Breast epithelium (tissue), 4 donors: Measurements from ENCODE around the gene GPR15LG. TPM values are rescaled to one million over a fixed set of nuclear protein-coding genes. Genes with fewer than 3 reads are reported as not detected.

ENCODE experiments used
- DNase-seq, 2 donors: peaks; one replicate each; pipeline ENCODE4 v3.0.0-alpha.2; 2019; ENCODE audit warnings: low spot score in 2 of 2
- H3K27ac ChIP-seq, 2 donors: fragments of 200-600 bp; sonication (generic) in 1 of 2; one replicate each; pipeline ENCODE4 v1.5.1; 2016 to 2019; ENCODE audit warnings: mild to moderate bottlenecking in 1 of 2
- H3K27me3 ChIP-seq, 2 donors: fragments of 200-600 bp; sonication (generic) in 1 of 2; one replicate each; pipeline versions ENCODE4 v1.5.1 to v1.6.0; 2017 to 2019; ENCODE audit warnings: control low read depth in 1 of 2, mild to moderate bottlenecking in 1 of 2
- H3K36me3 ChIP-seq: fragments of 200-600 bp; one replicate; pipeline ENCODE4 v1.5.1; 2019
- H3K4me1 ChIP-seq, 2 donors: fragments of 200-600 bp; sonication (generic); one replicate each; pipeline ENCODE4 v1.5.1; 2016 to 2019; ENCODE audit warnings: control low read depth in 1 of 2
- H3K4me3 ChIP-seq, 3 donors: fragments of 200-600 bp; sonication (generic); 1 replicate in 2 of 3; 2 replicates in 1 of 3; pipeline ENCODE4 v1.5.1; 2016 to 2019; ENCODE audit warnings: mild to moderate bottlenecking in 3 of 3, moderate library complexity in 2 of 3
- H3K9me3 ChIP-seq, 2 donors: fragments of 200-600 bp; sonication (generic) in 1 of 2; one replicate each; pipeline ENCODE4 v1.5.1; 2016 to 2019; ENCODE audit warnings: control low read depth in 1 of 2
- POLR2A ChIP-seq: fragments of 450-650 bp; IDR thresholded peaks from one replicate; pipeline ENCODE4 v1.6.1; 2016; ENCODE audit warnings: antibody characterized with exemption, mild to moderate bottlenecking, moderate library complexity
- POLR2AphosphoS5 ChIP-seq, 3 donors: sonication (generic); formaldehyde crosslinking; IDR thresholded peaks; one replicate each; pipeline ENCODE4 v1.6.1; 2017; ENCODE audit warnings: antibody characterized with exemption in 3 of 3
- intact Hi-C: fragments of 100-400 bp; cut with DNase I; formaldehyde crosslinking; loops from one replicate; pipeline ENCODE4 v1.15.1; 2023; ENCODE audit warnings: low total_unique reads
- total RNA-seq, 3 donors: library from RNA; depleted of rRNA; stranded (reverse); fragments of >200 nt; gene quantifications; one replicate each; pipeline ENCODE4 v1.1.0, GENCODE V29; 2016
- TF ChIP-seq, protein P1 (sequence below), 3 donors: fragments of 450-650 bp; IDR thresholded peaks; one replicate each; pipeline ENCODE4 v1.5.1; 2016 to 2017; ENCODE audit warnings: antibody characterized with exemption in 3 of 3, mild to moderate bottlenecking in 3 of 3, moderate library complexity in 3 of 3

GPR15LG gene
- total RNA-seq, 3 donors from 2014 or later, result 1.3 TPM; not detected in 2

- Histone ChIP-seq H3K27me3 (no peaks in the 10 kb centered on the region), H3K27ac (no peak overlapping the region), H3K4me3 (no peak overlapping the region), H3K9me3 (no peaks in the 10 kb centered on the region), H3K36me3 (peaks cover 19% of the 10 kb centered on the region), H3K4me1 (no peaks in the 10 kb centered on the region)
- DNase-seq, result no peak
- intact Hi-C loops, result no loop called here
- TF ChIP-seq POLR2AphosphoS5 (IDR thresholded peaks at IDR 0.05), result no peak
- TF ChIP-seq, protein P1, sequence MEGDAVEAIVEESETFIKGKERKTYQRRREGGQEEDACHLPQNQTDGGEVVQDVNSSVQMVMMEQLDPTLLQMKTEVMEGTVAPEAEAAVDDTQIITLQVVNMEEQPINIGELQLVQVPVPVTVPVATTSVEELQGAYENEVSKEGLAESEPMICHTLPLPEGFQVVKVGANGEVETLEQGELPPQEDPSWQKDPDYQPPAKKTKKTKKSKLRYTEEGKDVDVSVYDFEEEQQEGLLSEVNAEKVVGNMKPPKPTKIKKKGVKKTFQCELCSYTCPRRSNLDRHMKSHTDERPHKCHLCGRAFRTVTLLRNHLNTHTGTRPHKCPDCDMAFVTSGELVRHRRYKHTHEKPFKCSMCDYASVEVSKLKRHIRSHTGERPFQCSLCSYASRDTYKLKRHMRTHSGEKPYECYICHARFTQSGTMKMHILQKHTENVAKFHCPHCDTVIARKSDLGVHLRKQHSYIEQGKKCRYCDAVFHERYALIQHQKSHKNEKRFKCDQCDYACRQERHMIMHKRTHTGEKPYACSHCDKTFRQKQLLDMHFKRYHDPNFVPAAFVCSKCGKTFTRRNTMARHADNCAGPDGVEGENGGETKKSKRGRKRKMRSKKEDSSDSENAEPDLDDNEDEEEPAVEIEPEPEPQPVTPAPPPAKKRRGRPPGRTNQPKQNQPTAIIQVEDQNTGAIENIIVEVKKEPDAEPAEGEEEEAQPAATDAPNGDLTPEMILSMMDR (IDR thresholded peaks at IDR 0.05), result no peak
- TF ChIP-seq POLR2A, result no peak
Observed at GRCh38 chr10:84152769-84153168, 20.8 kb upstream of the GPR15LG start.

DNA sequence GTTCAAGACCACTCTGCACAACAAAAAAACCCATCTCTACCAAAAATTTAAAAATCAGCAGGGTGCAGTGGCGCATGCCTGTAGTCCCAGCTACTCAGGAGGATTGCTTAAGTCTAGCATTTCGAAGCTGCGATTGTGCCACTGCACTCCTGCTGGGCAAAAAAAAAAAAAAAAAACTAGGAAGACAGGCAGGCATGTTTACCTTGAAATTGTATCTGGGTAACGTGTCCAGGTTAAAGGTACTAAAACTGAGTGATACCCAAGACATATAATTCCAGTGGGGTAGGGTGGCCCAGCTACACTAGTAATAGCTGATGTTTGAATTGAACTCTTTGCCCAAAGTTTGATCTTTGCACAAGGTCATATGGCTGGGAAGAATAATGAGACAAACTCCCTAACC, 18.1 kb upstream of the GPR15LG start:
- Histone ChIP-seq H3K36me3 (peaks cover 13% of the 10 kb centered on the region), H3K4me3 (no peak overlapping the region), H3K27ac (no peak overlapping the region), H3K4me1 (no peaks in the 10 kb centered on the region), H3K9me3 (no peaks in the 10 kb centered on the region), H3K27me3 (no peaks in the 10 kb centered on the region)
- TF ChIP-seq POLR2A, result no peak
- TF ChIP-seq, protein P1 (IDR thresholded peaks at IDR 0.05), result no peak
- no peak for TF ChIP-seq POLR2AphosphoS5 (IDR thresholded peaks at IDR 0.05)
- no peak for DNase-seq
- intact Hi-C loops, result no loop called here

- DNase-seq, result no peak
- H3K9me3 ChIP-seq, result no peaks in the 10 kb centered on the region
- intact Hi-C loops, result no loop called here
- H3K27me3 ChIP-seq, result no peaks in the 10 kb centered on the region
- no peaks in the 10 kb centered on the region for H3K4me1 ChIP-seq
- TF ChIP-seq, protein P1 (IDR thresholded peaks at IDR 0.05), result no peak
- no peak for TF ChIP-seq POLR2AphosphoS5 (IDR thresholded peaks at IDR 0.05)
- no peak for TF ChIP-seq POLR2A
- no peak overlapping the region for H3K4me3 ChIP-seq
- H3K36me3 ChIP-seq, result peaks cover 11% of the 10 kb centered on the region
- H3K27ac ChIP-seq, result no peak overlapping the region
Observed at GRCh38 chr10:84156009-84156408, 17.6 kb upstream of the GPR15LG start.

- Histone ChIP-seq H3K36me3 (peaks cover 3% of the 10 kb centered on the region), H3K27ac (no peak overlapping the region), H3K4me1 (no peaks in the 10 kb centered on the region), H3K27me3 (peaks cover 0 to 2% of the 10 kb centered on the region in 2 donors), H3K9me3 (no peaks in the 10 kb centered on the region), H3K4me3 (no peak overlapping the region)
- intact Hi-C loops, result no loop called here
- no peak for TF ChIP-seq POLR2AphosphoS5 (IDR thresholded peaks at IDR 0.05)
- DNase-seq, result no peak
Observed at GRCh38 chr10:84156768-84157167, 16.8 kb upstream of the GPR15LG start.

DNA sequence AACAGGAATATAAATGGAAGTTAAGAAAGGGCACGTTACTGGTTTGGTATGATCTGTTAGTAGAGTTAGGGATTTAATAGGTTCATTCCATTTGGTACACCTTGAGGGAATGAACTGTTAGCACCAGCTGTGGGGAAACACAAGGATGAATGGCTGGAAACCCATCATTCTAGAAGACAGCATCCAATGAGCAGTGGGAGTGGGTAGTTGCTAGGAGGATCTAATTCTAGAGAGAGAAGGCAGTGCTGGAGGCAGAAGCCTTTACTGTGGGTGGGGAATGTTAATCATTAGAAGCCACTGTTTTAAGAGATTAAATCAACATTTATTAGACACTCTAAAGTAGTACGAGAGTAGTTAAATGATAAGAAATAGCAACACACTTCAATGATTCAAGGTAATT, 15.5 kb upstream of the GPR15LG start:
- Histone ChIP-seq H3K9me3 (no peaks in the 10 kb centered on the region), H3K36me3 (no peaks in the 10 kb centered on the region), H3K27ac (no peak overlapping the region), H3K27me3 (peaks cover 0 to 5% of the 10 kb centered on the region in 2 donors), H3K4me3 (no peak overlapping the region), H3K4me1 (no peaks in the 10 kb centered on the region)
- intact Hi-C loops, result no loop called here
- no peak for DNase-seq
- TF ChIP-seq POLR2A, result no peak

GRCh38 chr10:84158550-84158949, 15.1 kb upstream of the GPR15LG start:
- H3K27me3 ChIP-seq, result peaks cover 0 to 5% of the 10 kb centered on the region in 2 donors
- DNase-seq, result no peak
- H3K4me3 ChIP-seq, result no peak overlapping the region
- H3K4me1 ChIP-seq, result no peaks in the 10 kb centered on the region
- no peak overlapping the region for H3K27ac ChIP-seq
- intact Hi-C loops, result no loop called here
- H3K9me3 ChIP-seq, result no peaks in the 10 kb centered on the region
- no peak for TF ChIP-seq POLR2A
- TF ChIP-seq, protein P1 (IDR thresholded peaks at IDR 0.05), result no peak
- no peak for TF ChIP-seq POLR2AphosphoS5 (IDR thresholded peaks at IDR 0.05)
- H3K36me3 ChIP-seq, result no peaks in the 10 kb centered on the region
